Measurements from ENCODE around the gene TOR3A. TPM values are rescaled to one million over a fixed set of nuclear protein-coding genes. Genes with fewer than 3 reads are reported as not detected.
A peak's percentile ranks its signal among the peaks of the same experiment; 100 is the strongest.

TOR3A gene
- total and polyA plus RNA-seq, 2 of the 13 experiments (the other 11 are each of a cell fraction or from before 2014, with no cell fraction given): 14.7 to 28.4 TPM

DNA sequence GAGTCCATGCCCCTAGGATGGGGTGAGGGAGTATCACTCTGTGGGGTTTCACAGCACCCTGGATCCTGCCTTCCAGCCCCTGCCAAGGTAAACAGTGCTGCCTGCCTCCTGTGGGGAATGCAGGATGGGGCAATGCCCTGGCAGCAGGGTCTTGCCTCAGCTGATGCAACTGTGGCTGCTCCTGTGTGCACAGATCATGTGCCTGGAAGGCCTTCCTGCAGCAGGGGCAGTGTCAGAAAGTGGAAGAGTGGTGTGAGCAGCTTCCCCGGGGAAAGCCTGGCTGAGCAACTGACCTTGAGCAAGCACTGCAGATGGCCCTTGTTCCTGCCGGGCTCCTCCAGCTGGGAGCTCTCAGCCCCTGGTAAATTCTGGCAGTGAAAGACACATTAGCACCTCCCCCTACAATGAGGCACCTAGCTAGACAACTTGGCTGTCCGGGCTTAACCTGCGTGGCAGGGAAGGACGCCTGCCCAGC, 9.9 kb downstream of the TOR3A start (continued):
- TF ChIP-seq, protein P1, sequence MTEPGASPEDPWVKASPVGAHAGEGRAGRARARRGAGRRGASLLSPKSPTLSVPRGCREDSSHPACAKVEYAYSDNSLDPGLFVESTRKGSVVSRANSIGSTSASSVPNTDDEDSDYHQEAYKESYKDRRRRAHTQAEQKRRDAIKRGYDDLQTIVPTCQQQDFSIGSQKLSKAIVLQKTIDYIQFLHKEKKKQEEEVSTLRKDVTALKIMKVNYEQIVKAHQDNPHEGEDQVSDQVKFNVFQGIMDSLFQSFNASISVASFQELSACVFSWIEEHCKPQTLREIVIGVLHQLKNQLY (CRISPR knock-in tag; IDR thresholded peaks at IDR 0.05): no peak
- TF ChIP-seq ZNF878 (CRISPR knock-in tag; IDR thresholded peaks at IDR 0.05) (peak; percentile 60; the same call in 1 of the 2 replicates), IKZF1 (IDR thresholded peaks at IDR 0.05) (no peak), EZH2 (conservative IDR thresholded peaks at IDR 0.05; ENCODE audit: low read depth, low read length) (no peak), ZNF256 (CRISPR knock-in tag; conservative IDR thresholded peaks at IDR 0.05) (no peak), RXRB (CRISPR knock-in tag; IDR thresholded peaks at IDR 0.05; ENCODE audit: borderline replicate concordance) (peak; percentile 77), ZNF782 (CRISPR knock-in tag; IDR thresholded peaks at IDR 0.05; ENCODE audit: borderline replicate concordance) (peak; percentile 71; the same call in 1 of the 2 replicates), MAFF (IDR thresholded peaks at IDR 0.05; ENCODE audit: low read depth, low read length) (no peak), ZBTB20 (CRISPR knock-in tag; IDR thresholded peaks at IDR 0.05; ENCODE audit: borderline replicate concordance, low read depth) (no peak), ZBTB8A (CRISPR knock-in tag; IDR thresholded peaks at IDR 0.05; ENCODE audit: borderline replicate concordance, low read depth) (no peak), ZNF788 (CRISPR knock-in tag; IDR thresholded peaks at IDR 0.05; ENCODE audit: borderline replicate concordance) (peak; percentile 25; the same call in 1 of the 2 replicates), THYN1 (CRISPR knock-in tag; IDR thresholded peaks at IDR 0.05; ENCODE audit: borderline replicate concordance, low read depth) (no peak), ZNF431 (CRISPR knock-in tag; IDR thresholded peaks at IDR 0.05; ENCODE audit: borderline replicate concordance, low read depth) (no peak), WIZ (CRISPR knock-in tag; IDR thresholded peaks at IDR 0.05) (no peak), NR3C1 (CRISPR knock-in tag; IDR thresholded peaks at IDR 0.05) (no peak)
- TF ChIP-seq, protein P2, sequence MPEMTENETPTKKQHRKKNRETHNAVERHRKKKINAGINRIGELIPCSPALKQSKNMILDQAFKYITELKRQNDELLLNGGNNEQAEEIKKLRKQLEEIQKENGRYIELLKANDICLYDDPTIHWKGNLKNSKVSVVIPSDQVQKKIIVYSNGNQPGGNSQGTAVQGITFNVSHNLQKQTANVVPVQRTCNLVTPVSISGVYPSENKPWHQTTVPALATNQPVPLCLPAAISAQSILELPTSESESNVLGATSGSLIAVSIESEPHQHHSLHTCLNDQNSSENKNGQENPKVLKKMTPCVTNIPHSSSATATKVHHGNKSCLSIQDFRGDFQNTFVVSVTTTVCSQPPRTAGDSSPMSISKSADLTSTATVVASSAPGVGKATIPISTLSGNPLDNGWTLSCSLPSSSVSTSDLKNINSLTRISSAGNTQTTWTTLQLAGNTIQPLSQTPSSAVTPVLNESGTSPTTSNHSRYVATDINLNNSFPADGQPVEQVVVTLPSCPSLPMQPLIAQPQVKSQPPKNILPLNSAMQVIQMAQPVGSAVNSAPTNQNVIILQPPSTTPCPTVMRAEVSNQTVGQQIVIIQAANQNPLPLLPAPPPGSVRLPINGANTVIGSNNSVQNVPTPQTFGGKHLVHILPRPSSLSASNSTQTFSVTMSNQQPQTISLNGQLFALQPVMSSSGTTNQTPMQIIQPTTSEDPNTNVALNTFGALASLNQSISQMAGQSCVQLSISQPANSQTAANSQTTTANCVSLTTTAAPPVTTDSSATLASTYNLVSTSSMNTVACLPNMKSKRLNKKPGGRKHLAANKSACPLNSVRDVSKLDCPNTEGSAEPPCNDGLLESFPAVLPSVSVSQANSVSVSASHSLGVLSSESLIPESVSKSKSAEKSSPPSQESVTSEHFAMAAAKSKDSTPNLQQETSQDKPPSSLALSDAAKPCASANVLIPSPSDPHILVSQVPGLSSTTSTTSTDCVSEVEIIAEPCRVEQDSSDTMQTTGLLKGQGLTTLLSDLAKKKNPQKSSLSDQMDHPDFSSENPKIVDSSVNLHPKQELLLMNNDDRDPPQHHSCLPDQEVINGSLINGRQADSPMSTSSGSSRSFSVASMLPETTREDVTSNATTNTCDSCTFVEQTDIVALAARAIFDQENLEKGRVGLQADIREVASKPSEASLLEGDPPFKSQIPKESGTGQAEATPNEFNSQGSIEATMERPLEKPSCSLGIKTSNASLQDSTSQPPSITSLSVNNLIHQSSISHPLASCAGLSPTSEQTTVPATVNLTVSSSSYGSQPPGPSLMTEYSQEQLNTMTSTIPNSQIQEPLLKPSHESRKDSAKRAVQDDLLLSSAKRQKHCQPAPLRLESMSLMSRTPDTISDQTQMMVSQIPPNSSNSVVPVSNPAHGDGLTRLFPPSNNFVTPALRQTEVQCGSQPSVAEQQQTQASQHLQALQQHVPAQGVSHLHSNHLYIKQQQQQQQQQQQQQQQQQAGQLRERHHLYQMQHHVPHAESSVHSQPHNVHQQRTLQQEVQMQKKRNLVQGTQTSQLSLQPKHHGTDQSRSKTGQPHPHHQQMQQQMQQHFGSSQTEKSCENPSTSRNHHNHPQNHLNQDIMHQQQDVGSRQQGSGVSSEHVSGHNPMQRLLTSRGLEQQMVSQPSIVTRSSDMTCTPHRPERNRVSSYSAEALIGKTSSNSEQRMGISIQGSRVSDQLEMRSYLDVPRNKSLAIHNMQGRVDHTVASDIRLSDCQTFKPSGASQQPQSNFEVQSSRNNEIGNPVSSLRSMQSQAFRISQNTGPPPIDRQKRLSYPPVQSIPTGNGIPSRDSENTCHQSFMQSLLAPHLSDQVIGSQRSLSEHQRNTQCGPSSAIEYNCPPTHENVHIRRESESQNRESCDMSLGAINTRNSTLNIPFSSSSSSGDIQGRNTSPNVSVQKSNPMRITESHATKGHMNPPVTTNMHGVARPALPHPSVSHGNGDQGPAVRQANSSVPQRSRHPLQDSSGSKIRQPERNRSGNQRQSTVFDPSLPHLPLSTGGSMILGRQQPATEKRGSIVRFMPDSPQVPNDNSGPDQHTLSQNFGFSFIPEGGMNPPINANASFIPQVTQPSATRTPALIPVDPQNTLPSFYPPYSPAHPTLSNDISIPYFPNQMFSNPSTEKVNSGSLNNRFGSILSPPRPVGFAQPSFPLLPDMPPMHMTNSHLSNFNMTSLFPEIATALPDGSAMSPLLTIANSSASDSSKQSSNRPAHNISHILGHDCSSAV (CRISPR knock-in tag; IDR thresholded peaks at IDR 0.05; ENCODE audit: borderline replicate concordance): no peak
- TF ChIP-seq, protein P3, sequence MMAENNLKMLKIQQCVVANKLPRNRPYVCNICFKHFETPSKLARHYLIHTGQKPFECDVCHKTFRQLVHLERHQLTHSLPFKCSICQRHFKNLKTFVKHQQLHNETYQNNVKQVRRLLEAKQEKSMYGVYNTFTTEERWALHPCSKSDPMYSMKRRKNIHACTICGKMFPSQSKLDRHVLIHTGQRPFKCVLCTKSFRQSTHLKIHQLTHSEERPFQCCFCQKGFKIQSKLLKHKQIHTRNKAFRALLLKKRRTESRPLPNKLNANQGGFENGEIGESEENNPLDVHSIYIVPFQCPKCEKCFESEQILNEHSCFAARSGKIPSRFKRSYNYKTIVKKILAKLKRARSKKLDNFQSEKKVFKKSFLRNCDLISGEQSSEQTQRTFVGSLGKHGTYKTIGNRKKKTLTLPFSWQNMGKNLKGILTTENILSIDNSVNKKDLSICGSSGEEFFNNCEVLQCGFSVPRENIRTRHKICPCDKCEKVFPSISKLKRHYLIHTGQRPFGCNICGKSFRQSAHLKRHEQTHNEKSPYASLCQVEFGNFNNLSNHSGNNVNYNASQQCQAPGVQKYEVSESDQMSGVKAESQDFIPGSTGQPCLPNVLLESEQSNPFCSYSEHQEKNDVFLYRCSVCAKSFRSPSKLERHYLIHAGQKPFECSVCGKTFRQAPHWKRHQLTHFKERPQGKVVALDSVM (CRISPR knock-in tag; IDR thresholded peaks at IDR 0.05): 0 out of 2 replicates have a peak, but pooled peaks have one; percentile 11
- TF ChIP-seq, protein P4, sequence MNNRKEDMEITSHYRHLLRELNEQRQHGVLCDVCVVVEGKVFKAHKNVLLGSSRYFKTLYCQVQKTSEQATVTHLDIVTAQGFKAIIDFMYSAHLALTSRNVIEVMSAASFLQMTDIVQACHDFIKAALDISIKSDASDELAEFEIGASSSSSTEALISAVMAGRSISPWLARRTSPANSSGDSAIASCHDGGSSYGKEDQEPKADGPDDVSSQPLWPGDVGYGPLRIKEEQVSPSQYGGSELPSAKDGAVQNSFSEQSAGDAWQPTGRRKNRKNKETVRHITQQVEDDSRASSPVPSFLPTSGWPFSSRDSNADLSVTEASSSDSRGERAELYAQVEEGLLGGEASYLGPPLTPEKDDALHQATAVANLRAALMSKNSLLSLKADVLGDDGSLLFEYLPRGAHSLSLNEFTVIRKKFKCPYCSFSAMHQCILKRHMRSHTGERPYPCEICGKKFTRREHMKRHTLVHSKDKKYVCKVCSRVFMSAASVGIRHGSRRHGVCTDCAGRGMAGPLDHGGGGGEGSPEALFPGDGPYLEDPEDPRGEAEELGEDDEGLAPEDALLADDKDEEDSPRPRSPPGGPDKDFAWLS (CRISPR knock-in tag; IDR thresholded peaks at IDR 0.05; ENCODE audit: borderline replicate concordance): no peak

Measured in HepG2 (cell line).